Measurements from ENCODE around the gene SPEF2. TPM values are rescaled to one million over a fixed set of nuclear protein-coding genes. Genes with fewer than 3 reads are reported as not detected.

The SPEF2 gene
- total and polyA plus RNA-seq, 2 of the 13 experiments (the other 11 are each of a cell fraction or from before 2014, with no cell fraction given) = 1.5 to 2.3 TPM

DNA sequence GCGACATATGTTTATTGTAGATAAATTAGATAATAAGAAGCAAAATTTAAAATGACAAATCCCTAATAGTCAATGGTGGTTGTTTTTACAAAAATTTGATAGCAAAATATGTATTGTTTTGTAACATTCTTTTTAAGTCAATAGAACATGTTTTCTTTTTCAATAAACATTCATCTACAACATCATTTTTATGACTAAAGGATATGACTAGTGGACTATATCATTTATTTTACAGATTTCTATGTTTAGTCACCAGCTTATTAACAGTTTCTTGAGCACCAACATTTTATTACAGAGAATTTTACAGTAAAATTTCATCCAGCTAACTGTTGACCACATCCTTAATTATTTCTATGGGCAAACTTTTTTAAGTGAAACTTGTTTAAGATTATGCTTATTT is 124.3 kb downstream of the SPEF2 start:
- POLR2A ChIA-PET = no interaction called here
- Histone ChIP-seq H3K79me2 (ENCODE audit: insufficient read depth, low read length) (no peaks in the 10 kb centered on the region), H3K27me3 (ENCODE audit: control insufficient read depth in 1 of 2, insufficient read depth in 2 of 2, low read length in 2 of 2) (no peaks in the 10 kb centered on the region), H3K4me2 (ENCODE audit: low read depth, low read length) (no peak overlapping the region), H3K9me3 (ENCODE audit: low read length) (no peaks in the 10 kb centered on the region), H3K4me3 (replicated peaks in 1 of 3; ENCODE audit: insufficient read depth in 1 of 3, low read depth in 2 of 3, low read length in 3 of 3) (no peak overlapping the region), H3K4me1 (ENCODE audit: insufficient read depth, low read length) (peaks cover 12% of the 10 kb centered on the region), H3K27ac (ENCODE audit: extremely low read length, insufficient read depth, low read length) (no peak overlapping the region), H4K20me1 (ENCODE audit: insufficient read depth, low read length) (no peaks in the 10 kb centered on the region), H3K36me3 (replicated peaks in 1 of 2; ENCODE audit: control insufficient read depth in 1 of 2, insufficient read depth in 2 of 2, low read length in 2 of 2) (no peaks in the 10 kb centered on the region), H3K9ac (ENCODE audit: insufficient read depth, low read depth, low read length) (no peak overlapping the region), H2AFZ (ENCODE audit: low read length) (no peak overlapping the region)
- intact Hi-C loops (cut with micrococcal nuclease; ENCODE audit: unreplicated experiment) = no loop called here
- DNase-seq (ENCODE audit: low spot score) (no peak), ATAC-seq (no peak), FAIRE-seq (no peak)
- TF ChIP-seq, protein P1, sequence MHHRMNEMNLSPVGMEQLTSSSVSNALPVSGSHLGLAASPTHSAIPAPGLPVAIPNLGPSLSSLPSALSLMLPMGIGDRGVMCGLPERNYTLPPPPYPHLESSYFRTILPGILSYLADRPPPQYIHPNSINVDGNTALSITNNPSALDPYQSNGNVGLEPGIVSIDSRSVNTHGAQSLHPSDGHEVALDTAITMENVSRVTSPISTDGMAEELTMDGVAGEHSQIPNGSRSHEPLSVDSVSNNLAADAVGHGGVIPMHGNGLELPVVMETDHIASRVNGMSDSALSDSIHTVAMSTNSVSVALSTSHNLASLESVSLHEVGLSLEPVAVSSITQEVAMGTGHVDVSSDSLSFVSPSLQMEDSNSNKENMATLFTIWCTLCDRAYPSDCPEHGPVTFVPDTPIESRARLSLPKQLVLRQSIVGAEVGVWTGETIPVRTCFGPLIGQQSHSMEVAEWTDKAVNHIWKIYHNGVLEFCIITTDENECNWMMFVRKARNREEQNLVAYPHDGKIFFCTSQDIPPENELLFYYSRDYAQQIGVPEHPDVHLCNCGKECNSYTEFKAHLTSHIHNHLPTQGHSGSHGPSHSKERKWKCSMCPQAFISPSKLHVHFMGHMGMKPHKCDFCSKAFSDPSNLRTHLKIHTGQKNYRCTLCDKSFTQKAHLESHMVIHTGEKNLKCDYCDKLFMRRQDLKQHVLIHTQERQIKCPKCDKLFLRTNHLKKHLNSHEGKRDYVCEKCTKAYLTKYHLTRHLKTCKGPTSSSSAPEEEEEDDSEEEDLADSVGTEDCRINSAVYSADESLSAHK (CRISPR knock-in tag; IDR thresholded peaks at IDR 0.05; ENCODE audit: borderline replicate concordance) = no peak
- TF ChIP-seq BRCA1 (CRISPR knock-in tag; IDR thresholded peaks at IDR 0.05) (no peak), ZNF879 (CRISPR knock-in tag; IDR thresholded peaks at IDR 0.05) (no peak), ZNF644 (CRISPR knock-in tag; IDR thresholded peaks at IDR 0.05; ENCODE audit: low read depth) (no peak), RORA (CRISPR knock-in tag; IDR thresholded peaks at IDR 0.05) (no peak), ZNF333 (CRISPR knock-in tag; IDR thresholded peaks at IDR 0.05; ENCODE audit: borderline replicate concordance) (no peak), PHF20 (CRISPR knock-in tag; IDR thresholded peaks at IDR 0.05) (no peak), MED1 (CRISPR knock-in tag; IDR thresholded peaks at IDR 0.05) (no peak)
- TF ChIP-seq, protein P2, sequence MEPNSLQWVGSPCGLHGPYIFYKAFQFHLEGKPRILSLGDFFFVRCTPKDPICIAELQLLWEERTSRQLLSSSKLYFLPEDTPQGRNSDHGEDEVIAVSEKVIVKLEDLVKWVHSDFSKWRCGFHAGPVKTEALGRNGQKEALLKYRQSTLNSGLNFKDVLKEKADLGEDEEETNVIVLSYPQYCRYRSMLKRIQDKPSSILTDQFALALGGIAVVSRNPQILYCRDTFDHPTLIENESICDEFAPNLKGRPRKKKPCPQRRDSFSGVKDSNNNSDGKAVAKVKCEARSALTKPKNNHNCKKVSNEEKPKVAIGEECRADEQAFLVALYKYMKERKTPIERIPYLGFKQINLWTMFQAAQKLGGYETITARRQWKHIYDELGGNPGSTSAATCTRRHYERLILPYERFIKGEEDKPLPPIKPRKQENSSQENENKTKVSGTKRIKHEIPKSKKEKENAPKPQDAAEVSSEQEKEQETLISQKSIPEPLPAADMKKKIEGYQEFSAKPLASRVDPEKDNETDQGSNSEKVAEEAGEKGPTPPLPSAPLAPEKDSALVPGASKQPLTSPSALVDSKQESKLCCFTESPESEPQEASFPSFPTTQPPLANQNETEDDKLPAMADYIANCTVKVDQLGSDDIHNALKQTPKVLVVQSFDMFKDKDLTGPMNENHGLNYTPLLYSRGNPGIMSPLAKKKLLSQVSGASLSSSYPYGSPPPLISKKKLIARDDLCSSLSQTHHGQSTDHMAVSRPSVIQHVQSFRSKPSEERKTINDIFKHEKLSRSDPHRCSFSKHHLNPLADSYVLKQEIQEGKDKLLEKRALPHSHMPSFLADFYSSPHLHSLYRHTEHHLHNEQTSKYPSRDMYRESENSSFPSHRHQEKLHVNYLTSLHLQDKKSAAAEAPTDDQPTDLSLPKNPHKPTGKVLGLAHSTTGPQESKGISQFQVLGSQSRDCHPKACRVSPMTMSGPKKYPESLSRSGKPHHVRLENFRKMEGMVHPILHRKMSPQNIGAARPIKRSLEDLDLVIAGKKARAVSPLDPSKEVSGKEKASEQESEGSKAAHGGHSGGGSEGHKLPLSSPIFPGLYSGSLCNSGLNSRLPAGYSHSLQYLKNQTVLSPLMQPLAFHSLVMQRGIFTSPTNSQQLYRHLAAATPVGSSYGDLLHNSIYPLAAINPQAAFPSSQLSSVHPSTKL (CRISPR knock-in tag; IDR thresholded peaks at IDR 0.05) = no peak
- in situ Hi-C loops (cut with HindIII; ENCODE audit: extremely low pct_ligation_motif_present, low pct_unique_long_range_greater_than_20kb) = no loop called here
- no TSS peak for BruUV-seq (replicated peaks)
- CTCF ChIA-PET (ENCODE audit: low intra/inter-chr PET ratio, low total read pairs) = no interaction called here
- 94% methylated on average over 1 of the region's 1 CpG for WGBS (ENCODE audit: low lambda C conversion rate)
